Measurements from ENCODE around the gene RNLS.

The RNLS gene

DNA sequence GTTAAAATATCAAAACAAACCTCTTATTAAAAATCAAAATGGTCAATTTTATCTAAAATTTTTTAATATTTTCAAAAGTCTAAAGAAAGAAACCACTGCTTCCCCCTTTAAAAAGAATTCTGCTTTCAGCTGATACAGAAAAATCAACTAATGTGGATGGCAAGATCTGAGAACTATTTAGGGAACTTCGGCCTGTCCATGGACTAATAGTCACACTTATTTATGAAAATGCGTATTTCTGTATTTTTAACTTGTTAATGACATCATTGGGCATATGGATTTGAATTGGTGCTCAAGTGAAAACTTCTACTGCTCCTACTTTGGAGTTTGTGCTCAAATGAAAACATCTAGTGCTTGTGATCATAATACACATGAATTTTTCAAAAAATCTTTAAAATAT, 31.9 kb downstream of the RNLS start:
- no peak for DNase-seq (ENCODE audit: low read depth)

DNA sequence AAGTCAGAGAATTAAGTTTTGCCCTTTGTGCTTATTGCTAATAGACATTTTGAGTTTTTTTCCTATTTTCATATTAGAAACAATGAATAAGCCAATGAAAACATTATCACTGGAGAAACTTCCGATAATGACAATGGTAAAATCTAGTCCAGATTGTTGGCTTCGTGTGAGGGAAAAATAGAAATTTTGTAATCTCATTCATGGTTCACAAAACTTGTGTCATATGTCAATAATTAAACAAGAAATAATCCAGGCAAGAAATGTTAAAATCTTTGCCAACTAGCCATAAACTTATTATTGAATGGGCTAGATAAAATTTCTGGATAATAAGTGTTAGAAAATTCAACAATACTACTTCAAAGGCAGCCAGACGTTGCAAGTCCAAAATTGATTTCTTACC, 36.6 kb downstream of the RNLS start:
- no peak for DNase-seq (ENCODE audit: low read depth)

DNA sequence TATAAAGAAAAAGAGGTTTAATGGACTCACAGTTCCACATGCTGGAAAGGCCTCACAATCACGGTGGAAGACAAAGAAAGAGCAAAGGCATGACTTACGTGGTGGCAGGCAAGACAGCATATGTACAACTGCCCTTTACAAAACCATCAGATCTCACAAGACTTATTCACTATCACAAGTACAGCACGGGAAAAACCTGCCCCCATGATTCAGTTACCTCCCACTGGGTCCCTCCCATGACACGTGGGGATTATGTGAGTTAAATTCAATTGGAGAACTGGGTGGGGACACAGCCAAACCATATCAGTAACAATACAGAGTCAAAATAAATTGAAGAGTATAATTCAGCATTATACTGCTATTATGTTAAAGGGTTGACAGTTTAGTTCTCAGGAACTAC, 37.8 kb downstream of the RNLS start:
- no peak for DNase-seq (ENCODE audit: low read depth)

DNA sequence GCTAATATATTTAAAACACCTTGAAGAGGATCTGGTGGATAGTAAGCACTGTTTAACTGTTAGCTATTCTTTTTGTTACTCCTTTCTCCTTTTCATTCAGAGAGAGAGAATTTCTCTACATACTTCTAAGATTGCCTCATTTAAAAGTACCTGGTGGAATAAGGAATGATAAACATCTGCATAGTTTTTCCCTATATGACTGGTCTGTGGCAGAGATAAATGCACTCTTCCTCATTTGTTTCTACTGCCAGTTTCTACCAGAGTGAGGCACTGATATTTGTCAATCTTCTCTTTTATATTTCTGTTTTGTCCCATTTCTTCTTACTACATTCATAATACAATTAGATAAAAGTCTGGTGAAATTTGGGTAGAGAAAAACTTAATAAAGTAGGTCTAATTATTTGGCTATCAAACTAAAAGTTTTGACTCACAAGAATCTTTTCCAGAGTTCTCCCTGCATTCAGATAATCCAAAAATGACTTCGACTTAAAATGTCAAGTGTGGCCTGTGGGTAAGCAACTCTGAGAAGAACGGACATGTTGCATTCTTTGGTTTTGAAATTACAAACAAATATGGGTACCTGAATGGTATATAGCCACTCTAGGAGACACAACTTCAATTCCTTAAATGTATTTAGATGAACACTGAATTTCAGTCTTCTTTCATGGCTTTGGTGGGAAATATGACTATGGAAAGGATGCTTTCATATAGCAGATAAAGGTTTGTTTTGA, 38.8 kb downstream of the RNLS start:
- peak; percentile 22 for DNase-seq (ENCODE audit: low read depth)

DNA sequence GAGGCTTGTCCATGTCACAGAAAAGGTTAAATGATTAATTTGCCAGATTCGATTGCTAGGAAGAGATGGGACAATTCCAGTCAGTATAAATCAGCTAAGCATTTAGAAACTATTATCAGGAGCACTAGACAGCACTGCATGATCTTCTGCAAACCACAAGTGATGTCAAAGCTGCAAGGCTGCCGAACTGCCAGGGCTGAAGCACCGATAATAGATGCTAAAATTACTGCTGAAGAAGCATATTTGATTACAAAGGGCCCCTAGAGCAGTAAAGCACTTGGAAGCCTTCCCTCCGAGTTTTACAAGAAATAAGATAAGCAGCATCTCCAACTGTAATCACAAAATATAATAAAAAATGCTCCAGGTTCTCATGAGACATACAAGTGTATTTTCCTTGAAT, 40.6 kb downstream of the RNLS start:
- peak; percentile 42 for DNase-seq (ENCODE audit: low read depth)

DNA sequence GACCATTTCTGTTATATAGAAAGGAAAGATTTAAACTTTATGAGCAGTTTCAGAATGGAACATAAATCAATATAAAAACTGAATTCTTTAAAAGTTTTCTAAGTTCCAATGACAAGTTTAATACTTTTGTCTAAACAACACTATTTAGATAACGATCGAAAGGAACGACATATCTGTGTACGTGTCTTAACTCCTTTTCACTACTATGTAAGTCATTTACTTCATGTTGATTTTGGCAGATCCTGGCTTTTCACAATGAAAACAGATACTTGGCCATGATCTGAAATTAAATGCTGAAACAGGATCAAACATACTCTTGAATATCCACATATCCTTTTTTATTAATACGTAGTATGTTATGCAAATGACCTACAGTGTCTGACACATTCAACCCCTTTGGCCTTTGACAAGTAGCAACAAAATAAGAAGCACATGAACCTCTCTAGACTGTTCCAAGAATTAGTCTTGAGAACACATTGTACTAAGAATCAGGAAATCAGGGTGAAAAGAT, 41.9 kb downstream of the RNLS start:
- peak; percentile 80 for DNase-seq (ENCODE audit: low read depth)

DNA sequence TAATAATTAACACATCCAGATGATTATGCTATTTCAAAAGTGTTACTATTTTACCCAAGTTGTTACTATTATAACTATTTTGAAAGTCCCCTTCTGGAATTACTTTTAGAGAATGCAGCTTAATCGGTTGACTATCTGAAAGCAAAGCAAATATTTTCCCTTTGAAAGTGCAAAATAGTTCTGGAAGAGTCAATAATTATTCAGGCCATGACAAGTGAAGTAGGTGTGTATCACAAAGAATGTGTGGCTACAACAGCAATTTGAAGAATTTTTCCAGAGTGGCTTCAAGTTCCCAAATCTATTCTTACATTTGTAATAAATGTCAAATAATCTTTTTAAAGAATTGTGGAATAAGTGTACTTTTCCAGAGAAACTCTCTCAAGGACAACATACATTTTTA, 42.8 kb downstream of the RNLS start:
- no peak for DNase-seq (ENCODE audit: low read depth)

DNA sequence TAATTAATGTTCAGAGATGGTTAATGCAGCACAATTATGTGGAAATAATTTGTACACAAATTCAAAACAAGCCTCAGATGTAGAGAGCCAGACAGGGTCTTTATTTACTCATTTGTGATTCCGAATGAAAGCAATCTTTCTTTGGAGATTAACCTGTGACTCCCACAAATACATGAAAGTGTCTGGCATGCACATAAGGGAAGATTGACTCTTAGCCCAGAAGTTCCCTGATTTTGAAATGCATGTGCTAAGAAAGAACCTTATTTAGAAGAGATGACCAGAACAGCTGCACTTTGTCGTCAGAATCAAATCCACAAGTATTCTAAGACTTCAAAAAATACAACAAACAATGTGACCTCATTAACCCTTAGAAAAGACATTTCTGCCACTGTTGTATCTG, 45.1 kb downstream of the RNLS start:
- peak; percentile 92 for DNase-seq (ENCODE audit: low read depth)

DNA sequence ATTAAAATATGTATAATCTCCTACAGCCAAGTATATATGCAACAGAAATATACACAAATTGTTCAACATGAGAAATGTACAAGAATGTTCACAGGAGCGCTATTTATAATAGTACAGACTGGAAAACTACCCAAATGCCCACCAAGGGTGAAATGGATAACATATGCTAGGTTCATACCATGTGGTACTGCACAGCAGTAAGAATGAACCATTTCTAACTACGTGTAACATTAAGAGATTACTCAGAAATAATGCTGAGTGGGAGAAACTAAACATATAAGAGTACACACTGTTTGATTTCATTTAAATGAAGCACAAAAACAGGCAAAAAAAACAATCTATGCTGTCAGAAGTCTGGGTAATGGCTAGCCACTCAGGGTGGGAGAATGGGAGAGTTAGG, 45.8 kb downstream of the RNLS start:
- no peak for DNase-seq (ENCODE audit: low read depth)

DNA sequence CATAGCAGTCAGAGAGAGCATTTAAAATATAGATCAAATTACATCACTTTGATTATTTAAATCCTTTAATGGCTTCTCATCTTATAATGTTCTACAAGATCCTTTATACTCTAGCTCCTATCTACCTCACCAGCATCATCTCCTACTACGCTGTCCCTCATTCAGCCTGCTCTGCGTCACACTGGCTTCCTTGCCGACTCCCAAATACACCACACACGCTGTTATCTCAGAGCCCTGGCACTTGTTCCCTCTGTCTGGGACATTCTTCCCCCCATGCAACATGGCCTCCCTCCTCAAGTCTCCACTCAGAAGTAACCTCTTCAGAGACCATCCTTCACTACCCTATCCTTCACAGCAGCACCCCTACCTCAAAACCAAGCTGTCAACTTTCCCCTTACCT, 46.7 kb downstream of the RNLS start:
- no peak for DNase-seq (ENCODE audit: low read depth)

DNA sequence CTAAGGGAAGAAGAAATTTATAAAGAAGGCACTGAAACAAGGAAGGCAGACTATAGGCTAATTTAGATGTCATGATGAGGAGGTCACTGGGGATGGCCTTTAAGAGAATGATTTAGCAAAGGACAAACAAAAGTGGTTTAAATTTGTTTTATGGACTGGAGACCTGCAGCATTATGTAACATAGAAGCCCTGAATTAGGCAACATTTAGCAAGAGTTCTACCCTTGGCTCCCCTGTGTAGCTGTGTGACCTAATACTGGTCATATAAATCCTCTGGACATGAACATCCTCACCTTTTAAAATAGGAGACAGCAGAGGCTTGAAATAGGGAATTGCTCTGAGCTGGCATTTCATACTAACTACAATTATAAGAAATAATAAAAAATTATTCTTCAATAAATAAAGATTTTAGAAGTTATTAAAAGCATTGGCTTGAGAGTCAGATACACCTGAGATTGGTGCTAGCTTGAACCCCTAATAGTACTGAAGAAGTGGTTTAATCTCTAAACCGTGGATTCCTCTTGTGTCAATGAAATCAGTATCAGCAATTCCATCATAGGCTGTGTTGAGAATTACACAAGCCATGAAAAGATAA, 48.9 kb downstream of the RNLS start:
- no peak for DNase-seq (ENCODE audit: low read depth)

DNA sequence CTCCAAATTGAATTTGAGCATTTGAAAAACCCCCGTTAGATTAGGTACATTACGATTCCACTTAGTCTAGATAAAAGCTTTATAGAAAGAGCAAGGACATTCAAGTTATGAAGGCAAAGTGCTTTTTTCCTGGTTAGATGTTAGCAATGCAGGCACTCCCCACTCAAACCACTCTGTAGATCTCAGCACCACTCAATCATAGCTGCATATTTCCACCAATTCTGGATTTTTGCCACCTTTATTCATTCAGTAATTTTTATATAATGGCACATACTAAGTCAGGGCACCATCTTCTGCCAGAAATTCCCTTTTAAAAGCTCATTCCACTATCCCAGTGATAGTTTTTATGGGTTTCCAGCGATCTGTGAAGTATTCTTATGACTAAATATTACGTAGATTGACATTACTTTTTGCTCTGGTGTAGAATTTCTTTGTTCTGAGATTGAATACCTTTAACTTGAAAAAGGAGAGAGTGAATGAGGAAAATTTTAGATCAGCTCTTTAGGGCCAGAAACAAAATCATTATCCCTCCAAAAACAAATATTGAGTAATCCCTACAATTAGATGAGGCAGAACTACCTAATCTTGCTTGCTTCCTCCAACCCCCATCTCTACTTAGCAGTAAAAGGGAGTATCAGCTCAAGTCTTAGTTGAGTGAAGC, 51.6 kb downstream of the RNLS start:
- no peak for DNase-seq (ENCODE audit: low read depth)

DNA sequence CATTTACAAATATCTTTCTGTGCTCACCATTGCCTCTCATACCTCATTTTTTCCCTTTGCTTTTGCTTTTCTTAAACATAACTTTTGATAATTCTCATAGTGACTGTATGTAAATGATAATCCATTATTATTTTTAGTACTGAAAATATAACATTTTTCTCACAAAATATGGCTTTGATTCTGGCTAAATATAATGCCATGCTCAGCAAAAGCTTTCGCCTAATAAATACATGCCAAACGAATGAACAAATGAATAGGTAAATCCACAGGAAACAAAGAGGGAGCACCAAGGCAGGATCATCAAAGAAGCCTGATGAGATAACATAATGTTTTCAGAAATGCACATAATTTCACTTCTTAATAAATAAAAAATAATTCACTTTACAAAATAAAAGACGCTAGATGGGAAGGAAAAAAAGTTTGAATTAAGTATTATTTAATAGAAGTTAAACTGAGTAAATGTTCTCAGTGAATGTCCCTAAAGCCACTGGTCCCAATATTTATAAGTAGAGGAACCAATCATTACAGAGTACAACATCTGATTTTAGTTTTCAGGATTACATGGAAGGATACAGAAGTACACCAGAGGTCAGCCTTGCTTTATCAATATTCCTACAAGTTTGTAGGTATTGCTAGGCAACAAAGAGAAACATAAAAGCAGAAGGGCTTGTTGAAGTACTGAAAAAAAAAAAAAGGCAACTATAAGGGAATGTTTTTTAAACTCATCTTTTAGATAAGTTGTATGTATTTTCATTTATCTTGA, 52.3 kb downstream of the RNLS start:
- DNase-seq (ENCODE audit: low read depth): no peak

DNA sequence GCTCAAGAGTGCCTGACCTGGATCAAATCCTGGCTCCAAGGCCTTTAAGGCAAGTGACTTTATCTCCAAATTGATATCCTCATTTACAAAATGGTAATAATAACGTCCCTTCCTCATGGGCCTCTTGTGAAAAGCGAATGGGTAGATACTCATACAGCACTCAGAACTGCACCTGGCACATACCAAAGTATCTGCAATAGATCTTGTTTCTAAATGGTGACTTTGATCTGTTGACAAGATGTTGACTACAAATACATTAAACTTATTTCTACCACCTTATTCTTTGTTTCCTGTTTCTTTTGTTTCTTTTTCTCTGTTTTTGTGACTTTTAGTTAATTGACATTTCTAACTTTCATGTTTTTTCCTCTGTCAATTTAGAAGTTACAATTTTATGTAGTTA, 53.0 kb downstream of the RNLS start:
- DNase-seq (ENCODE audit: low read depth): no peak

DNA sequence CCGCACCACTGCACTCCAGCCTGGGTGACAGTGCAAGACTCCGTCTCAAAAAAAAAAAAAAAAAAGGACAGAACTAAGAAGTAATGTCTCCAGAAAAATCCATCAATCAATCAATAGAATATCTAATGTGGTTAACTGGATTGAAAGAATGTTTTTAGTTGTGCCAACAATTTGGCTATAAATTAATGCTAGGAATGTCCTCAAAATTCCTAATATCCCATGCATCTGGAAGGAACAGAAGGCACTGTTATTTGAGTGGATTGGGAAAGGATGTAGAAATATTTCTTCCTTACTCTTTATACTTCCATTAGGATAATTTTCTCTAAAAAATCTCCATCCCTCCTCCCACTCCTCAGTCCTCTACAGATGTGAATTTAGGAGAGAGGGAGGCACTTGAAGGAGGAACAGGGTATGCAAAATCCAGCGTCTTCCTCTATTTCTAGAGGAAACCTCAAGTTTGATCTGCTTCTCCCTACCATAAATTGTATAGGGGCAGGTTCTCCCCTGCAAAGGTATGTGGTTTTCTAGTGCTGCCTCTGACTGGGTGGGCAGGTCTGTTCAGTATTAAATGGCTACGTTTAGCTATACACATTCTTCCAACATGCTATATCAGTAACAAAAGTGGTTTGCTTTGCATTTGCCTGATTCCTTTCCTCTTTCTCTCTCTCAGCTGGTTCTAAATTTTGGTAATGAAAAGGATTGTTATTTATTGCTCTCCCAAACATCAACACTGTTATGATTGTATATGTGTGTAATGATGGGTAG, 54.1 kb downstream of the RNLS start:
- DNase-seq (ENCODE audit: low read depth): no peak

DNA sequence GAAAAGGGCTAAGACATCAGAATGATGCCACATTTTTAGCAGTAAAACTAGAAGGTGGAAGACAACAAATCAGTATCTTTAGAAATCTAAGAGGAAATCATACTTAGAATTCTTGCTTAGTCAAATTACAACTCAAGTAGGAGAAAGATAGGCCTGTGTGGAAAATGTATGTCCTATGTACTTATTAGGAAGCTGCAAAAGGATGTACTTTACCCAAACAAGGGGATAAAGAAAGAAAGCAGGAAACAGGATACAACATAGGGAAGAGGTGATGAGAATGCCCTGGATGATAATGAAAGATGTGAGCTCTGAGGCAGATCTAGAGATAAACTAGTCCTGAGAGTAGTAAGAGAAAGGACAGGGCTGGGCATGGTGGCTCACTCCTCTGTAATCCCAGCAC, 54.9 kb downstream of the RNLS start:
- peak; percentile 50 for DNase-seq (ENCODE audit: low read depth)

DNA sequence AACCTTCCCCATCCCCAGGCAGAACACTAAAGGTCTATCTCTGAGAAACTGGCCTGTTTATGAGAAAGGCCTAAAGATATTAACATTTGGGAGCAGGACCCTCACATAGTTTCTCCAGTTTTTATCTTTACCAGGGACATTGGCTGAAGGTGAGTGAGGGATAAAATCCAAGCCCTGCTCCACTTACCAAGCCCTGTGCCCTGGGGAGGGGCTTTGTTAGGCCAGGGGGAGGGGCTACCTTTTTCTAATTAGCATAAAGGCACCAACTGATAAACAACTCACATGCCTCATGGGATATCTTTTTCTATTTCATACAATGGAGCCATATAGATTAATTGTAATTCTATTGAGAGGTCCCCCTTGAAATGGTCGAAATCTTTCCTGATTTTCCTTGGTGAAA, 55.9 kb downstream of the RNLS start:
- no peak for DNase-seq (ENCODE audit: low read depth)

DNA sequence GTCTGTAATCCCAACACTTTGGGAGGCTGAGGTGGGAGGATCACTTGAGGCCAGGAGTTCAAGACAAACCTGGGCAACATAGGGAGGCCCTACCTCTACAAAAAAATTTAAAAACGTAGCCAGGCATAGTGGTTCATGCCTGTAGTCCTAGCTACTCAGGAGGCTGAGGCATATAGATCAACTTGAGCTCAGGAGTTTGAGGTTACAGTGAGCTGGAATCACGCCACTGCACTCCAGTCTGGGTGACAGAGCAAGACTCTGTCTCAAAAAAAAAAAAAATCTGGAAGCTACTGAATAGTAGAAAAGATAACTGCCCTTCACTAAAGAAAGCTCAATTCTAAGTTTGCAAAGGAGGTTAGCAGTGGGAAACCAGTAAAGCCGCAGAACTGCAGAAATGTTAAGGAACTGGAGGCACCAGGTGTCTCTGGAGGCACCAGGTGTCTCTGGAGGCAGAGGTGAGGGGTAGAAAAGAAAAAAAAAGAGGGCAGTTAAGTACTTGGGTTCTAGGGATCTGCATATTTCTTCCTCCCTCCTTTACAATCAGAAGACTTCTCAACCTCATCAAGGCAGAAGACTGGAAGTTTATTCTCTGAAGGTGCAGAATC, 56.5 kb downstream of the RNLS start:
- DNase-seq (ENCODE audit: low read depth): no peak

DNA sequence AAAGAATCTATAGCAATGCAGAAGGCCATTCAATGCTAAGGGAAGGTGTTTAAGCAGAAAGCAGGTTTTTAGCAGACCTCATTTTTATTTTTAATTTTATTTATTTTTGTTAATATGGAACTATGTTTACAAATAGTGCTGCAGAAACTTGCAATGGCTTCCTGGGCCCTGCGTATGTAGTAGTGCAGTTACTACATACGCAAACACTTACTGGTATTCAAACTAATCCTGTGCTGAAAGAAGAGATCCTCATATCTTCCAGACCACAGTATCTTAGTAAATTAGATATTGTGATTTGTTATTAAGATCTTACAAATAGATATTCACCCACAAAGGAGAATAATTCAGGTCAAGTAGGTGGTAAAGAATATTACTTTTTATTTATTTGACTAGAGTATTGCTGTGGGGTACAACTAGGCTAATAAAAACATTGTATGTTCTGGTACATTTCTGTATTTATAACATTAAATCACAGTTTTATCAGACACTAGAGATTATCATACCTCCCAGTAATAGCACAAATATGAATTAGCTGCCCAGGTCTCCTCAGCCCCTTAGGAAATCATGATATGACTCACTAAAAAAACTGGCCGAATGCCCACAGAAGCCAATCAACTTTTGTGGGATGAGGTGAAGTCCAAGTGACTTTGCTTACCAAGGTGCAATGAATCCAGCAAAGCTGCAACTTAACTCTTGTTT, 57.6 kb downstream of the RNLS start:
- peak; percentile 92 for DNase-seq (ENCODE audit: low read depth)

DNA sequence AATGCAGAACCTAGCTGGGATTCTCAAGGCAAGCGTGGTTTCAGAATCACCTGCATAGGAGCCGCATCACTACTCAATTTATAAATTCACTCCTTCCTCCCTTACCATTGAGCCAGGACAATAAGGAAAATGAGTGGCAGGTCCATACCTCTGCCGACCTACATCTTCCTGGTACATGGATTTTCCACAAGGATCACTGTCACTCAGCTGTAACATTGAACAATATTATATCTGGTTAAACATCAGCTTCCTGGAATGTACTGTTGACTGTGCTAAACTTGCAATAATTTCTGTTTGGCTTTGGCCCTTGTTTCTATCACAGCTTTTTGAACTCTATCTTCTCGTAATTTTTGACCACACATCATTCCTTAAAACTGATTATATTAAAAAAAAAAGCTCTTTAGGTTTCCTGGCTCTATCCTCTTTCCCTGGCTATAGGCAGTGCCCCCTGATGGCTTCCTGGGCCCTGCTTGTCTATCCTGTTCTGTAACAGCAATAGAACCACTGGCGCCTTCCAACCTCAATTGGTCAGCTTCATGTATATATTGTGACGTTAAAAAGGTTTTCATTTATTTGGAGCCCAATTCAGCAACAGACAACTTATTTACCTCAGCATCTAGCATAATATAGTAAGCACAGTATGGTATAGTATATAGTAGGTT, 59.2 kb downstream of the RNLS start:
- no peak for DNase-seq (ENCODE audit: low read depth)
